ENCODE measurements around the gene PAQR5. TPM values are rescaled to one million over a fixed set of nuclear protein-coding genes. Genes with fewer than 3 reads are reported as not detected.

Gene PAQR5
- total and polyA plus RNA-seq, 9 of the 15 experiments (the other 6 are each of a cell fraction or from before 2014, with no cell fraction given): 0.04 to 0.08 TPM; not detected in 7

GRCh38 chr15:69311319-69311721 lies 12.6 kb downstream of the PAQR5 start (continued):
- TF ChIP-seq, protein P1, sequence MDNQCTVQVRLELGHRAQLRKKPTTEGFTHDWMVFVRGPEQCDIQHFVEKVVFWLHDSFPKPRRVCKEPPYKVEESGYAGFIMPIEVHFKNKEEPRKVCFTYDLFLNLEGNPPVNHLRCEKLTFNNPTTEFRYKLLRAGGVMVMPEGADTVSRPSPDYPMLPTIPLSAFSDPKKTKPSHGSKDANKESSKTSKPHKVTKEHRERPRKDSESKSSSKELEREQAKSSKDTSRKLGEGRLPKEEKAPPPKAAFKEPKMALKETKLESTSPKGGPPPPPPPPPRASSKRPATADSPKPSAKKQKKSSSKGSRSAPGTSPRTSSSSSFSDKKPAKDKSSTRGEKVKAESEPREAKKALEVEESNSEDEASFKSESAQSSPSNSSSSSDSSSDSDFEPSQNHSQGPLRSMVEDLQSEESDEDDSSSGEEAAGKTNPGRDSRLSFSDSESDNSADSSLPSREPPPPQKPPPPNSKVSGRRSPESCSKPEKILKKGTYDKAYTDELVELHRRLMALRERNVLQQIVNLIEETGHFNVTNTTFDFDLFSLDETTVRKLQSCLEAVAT (IDR thresholded peaks at IDR 0.05): no peak
- TF ChIP-seq NCOA2 (IDR thresholded peaks at IDR 0.05; ENCODE audit: partially characterized antibody in 2 of 2) (no peak), ZNF41 (CRISPR knock-in tag; conservative IDR thresholded peaks at IDR 0.05) (no peak), ARID1B (IDR thresholded peaks at IDR 0.05) (no peak), ESRRA (IDR thresholded peaks at IDR 0.05; ENCODE audit: borderline replicate concordance, low read depth) (no peak), KAT7 (CRISPR knock-in tag; IDR thresholded peaks at IDR 0.05; ENCODE audit: borderline replicate concordance) (no peak), FIP1L1 (IDR thresholded peaks at IDR 0.05; ENCODE audit: low read depth, low read length, poor library complexity, severe bottlenecking) (no peak), TEAD1 (CRISPR knock-in tag; IDR thresholded peaks at IDR 0.05) (no peak), CBFA2T2 (conservative IDR thresholded peaks at IDR 0.05) (no peak)

GRCh38 chr15:69313432-69314000 lies 14.8 kb downstream of the PAQR5 start:
- Histone ChIP-seq H3K27ac (ENCODE audit: extremely low read depth, low read depth, low read length) (no peak overlapping the region), H3K27me3 (ENCODE audit: control insufficient read depth in 2 of 2, insufficient read depth in 2 of 2, low read length in 2 of 2) (peaks cover 23 to 56% of the 10 kb centered on the region in 2 experiments), H4K20me1 (replicated peaks; ENCODE audit: control insufficient read depth, insufficient read depth, low read length) (peaks cover 5% of the 10 kb centered on the region; the same call in 1 of the 2 replicates), H2AFZ (ENCODE audit: low read depth, low read length) (no peak overlapping the region), H3K9me3 (replicated peaks; ENCODE audit: control insufficient read depth, insufficient read depth, low read depth, low read length) (no peaks in the 10 kb centered on the region), H3K4me2 (ENCODE audit: insufficient read depth, low read length) (no peak overlapping the region), H3K79me2 (ENCODE audit: control insufficient read depth, insufficient read depth, low read length) (no peaks in the 10 kb centered on the region), H3K9ac (ENCODE audit: insufficient read depth in 1 of 2, low read depth in 2 of 2, low read length in 2 of 2) (no peak overlapping the region), H3K4me3 (no peak overlapping the region), H3K36me3 (ENCODE audit: control insufficient read depth, insufficient read depth, low read length) (no peaks in the 10 kb centered on the region), H3K9me1 (ENCODE audit: control insufficient read depth, insufficient read depth, low read length) (peaks cover 5% of the 10 kb centered on the region), H3K4me1 (replicated peaks in 1 of 2; ENCODE audit: control insufficient read depth in 2 of 2, insufficient read depth in 2 of 2, low read length in 2 of 2) (no peaks in the 10 kb centered on the region)
- ChIA-PET CTCF (ENCODE audit: low intra/inter-chr PET ratio) (no interaction called here), POLR2A (no interaction called here)
- TF ChIP-seq TGIF2 (CRISPR knock-in tag; IDR thresholded peaks at IDR 0.05) (no peak), PTBP1 (IDR thresholded peaks at IDR 0.05; ENCODE audit: low read depth, low read length) (no peak)
- 2% methylated on average over 8 of the region's 8 CpGs for WGBS (ENCODE audit: insufficient coverage, low coverage, missing lambda C conversion rate)
- no TSS peak for BruUV-seq (replicated peaks)
- FAIRE-seq: no peak
- intact Hi-C loops (cut with micrococcal nuclease): no loop called here
- in situ Hi-C loops (cut with MboI): no loop called here
- no peak for DNase-seq (ENCODE audit: extremely low read depth in 1 of 4, low spot score in 3 of 4)
- no peak for ATAC-seq
